Activated CD8-positive, alpha-beta memory T cell treated with anti-CD3 and anti-CD28 coated beads for 1 hour (primary cell): Measurements from ENCODE around the gene TMEM62.

ENCODE experiments used
- DNase-seq, 2 donors: peaks; one replicate each; pipeline ENCODE4 v3.0.0-alpha.2; 2020; ENCODE audit warnings: low read depth in 1 of 2; ENCODE audit errors: extremely low read depth in 1 of 2

The TMEM62 gene

DNA sequence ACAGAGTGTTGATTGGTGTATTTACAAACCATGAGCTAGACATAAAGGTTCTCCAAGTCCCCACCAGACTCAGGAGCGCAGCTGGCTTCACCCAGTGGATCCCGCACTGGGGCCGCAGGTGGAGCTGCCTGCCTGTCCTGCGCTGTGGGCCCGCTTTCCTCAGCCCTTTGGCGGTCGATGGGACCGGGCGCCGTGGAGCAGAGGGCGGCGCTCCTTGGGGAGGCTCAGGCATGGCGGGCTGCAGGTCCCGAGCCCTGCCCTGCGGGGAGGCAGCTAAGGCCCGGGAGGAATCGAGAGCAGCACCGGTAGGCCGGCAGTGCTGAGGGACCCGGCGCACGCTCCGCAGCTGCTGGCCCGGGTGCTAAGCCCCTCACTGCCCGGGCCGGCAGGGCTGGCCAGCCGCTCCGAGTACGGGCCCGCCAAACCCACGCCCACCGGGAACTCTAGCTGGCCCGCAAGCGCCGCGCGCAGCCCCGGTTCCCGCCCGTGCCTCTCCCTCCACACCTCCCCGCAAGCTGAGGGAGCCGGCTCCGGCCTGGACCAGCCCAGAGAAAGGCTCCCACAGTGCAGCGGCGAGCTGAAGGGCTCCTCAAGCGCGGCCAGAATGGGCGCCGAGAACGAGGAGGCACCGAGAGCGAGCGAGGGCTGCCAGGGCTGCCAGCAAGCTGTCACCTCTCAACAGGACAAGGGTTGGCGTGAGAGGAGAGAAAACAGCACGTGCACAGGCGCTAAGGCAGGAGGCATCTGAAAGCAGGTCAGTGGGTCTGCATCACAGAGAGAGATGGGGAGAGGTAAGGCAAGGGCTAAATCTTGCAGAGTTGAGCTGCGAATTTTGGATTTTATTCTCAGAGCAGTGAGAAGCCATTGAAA lies 93.3 kb downstream of the TMEM62 start:
- DNase-seq = no peak

DNA sequence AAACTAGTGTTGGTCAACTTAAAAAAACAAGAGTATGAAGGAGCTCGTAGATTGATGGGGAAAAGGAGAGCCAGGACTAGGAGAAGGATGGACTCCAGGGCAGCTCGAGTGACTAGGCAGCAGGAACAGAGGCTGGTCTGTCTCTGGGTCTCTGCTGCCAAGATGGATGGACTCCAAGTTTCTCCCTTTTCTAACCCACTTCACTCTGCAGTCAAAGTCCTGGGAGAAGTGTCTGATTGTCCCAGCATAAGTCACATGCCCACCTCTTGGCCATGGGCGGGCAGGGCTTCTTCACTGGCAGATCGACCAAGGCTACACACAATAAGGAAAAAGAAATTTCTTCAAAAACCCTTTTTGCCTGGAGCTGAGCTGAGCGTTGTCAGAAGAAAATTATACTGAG lies 96.6 kb downstream of the TMEM62 start:
- DNase-seq = no peak

DNA sequence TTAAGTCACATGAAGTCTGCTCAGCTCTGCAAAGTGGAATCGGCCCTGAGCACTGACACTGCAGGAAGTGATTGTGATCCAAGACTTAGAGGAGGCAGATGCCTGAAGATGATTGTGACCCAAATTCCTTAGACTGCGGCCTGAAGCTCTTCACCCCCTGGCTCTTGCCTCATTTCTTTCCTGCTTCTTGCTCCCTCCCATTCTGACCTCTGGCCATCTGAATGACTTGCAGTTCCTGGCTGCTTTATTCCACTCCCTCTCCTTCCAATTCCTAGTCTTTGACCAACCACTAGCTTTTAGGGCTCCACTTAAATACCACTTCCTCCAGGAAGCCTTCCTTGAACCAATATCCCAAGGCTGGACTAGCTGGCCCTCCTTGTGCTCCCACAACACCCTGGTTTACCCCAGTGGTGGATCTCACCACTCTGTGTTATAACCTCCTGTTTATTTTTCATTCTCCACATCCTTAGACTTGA lies 97.3 kb downstream of the TMEM62 start:
- no peak for DNase-seq

DNA sequence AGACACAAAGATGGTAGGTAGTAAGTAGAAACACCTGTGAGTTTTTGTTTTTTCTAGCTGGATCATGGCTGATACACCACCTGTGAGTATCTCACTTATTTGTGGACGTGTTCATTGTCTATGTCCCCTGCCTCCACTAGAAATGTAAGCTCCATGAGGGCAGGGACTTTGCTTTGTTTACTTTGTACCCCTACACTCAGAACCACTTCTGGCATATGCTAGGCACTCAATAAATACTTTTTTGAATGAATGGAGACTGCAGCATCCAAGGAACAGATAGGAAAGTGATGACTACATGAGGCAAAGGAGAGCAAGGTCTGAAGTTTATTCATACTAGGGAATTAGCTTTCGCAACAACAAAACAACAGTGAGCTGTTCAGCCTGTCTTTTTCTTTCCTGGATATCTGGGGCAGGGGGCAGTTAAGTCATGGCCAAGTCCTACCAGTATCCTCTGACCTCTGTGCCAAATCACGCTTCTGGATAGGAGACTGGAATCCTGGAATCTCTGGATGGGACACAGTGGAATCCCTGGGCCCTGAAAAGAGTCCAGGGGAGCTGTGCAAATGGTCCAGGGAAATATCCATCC lies 99.0 kb downstream of the TMEM62 start:
- no peak for DNase-seq
